ENCODE data around the gene MEX3D. TPM values are rescaled to one million over a fixed set of nuclear protein-coding genes. Genes with fewer than 3 reads are reported as not detected.

The MEX3D gene
- total and polyA plus RNA-seq, 3 donors from 2014 or later = 45.6 to 211 (median 127) TPM

DNA sequence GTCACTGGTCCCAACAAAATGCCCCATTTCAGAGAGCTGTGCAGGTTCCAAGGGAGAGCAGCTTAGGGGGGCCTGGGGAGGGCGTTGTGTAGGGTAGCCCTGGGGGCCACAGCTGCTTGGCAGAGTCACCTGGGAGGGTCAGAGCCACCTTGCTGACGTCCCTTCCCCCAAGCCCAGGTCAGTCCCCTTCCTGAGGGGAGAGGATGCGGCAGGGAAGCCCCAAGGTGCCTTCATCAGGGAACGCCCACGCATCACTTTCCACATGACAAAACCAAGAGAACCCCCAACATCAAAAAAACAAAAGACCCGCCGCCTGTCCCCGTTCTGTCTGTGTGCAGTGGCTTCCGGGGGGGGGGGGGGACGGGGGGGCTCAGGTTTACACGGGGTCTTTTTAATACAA is 42.5 kb upstream of the MEX3D start:
- DNase-seq = no peak
- no peak overlapping the region for H3K4me3 ChIP-seq
- H3K9me3 ChIP-seq = no peaks in the 10 kb centered on the region
- intact Hi-C loops (cut with DNase I; ENCODE audit: low total_unique reads) = no loop called here
- H3K36me3 ChIP-seq (ENCODE audit: low read depth, missing control alignments) = no peaks in the 10 kb centered on the region
- H3K27ac ChIP-seq = no peak overlapping the region
- H3K27me3 ChIP-seq = no peaks in the 10 kb centered on the region
- WGBS, 2 donors = 78 to 79% methylated on average over 7 to 11 of the region's 11 CpGs
- no peak for TF ChIP-seq POLR2A (IDR thresholded peaks at IDR 0.05)
- TF ChIP-seq, protein P1, sequence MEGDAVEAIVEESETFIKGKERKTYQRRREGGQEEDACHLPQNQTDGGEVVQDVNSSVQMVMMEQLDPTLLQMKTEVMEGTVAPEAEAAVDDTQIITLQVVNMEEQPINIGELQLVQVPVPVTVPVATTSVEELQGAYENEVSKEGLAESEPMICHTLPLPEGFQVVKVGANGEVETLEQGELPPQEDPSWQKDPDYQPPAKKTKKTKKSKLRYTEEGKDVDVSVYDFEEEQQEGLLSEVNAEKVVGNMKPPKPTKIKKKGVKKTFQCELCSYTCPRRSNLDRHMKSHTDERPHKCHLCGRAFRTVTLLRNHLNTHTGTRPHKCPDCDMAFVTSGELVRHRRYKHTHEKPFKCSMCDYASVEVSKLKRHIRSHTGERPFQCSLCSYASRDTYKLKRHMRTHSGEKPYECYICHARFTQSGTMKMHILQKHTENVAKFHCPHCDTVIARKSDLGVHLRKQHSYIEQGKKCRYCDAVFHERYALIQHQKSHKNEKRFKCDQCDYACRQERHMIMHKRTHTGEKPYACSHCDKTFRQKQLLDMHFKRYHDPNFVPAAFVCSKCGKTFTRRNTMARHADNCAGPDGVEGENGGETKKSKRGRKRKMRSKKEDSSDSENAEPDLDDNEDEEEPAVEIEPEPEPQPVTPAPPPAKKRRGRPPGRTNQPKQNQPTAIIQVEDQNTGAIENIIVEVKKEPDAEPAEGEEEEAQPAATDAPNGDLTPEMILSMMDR (IDR thresholded peaks at IDR 0.05) = no peak
- H3K4me1 ChIP-seq = peaks cover 22% of the 10 kb centered on the region

DNA sequence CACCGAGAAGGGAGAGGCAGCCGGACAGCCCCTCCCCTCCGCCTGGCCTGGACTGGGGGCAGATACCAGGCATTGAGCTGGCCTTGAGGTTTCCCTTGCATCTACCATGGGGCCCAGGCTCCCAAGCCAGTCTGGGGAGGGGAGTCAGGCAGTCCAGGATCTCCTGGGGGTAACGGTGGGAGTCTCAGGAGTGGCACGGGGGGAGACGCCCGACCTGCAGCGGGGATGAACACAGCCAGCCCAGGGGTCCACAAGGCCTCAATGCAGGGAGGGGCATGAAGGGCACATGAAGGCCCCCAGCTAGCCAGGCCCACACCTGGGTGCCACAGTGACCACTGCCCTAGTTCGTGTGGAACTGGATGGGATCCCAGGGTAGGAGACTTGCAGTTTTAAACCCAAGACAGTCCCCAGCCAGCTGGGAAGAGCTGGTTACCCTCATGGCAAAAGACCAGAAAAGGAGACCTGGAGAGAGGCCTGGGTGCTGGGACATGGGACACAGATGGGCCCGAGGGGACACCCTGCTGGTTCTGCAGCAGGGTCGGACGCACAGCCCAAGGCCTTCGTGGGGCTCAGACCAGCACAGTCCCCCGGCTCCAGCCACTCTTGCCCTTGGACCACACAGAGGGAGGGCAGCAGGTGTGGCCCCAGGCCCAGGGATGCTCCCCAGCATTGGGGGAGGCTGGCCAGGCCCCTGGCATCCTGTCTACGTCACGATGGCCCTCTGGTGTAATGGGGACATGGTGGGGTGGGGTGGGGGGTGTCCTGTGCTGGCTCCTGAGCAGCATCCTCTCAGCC is 41.8 kb upstream of the MEX3D start:
- H3K27ac ChIP-seq = no peak overlapping the region
- H3K27me3 ChIP-seq = no peaks in the 10 kb centered on the region
- H3K9me3 ChIP-seq = no peaks in the 10 kb centered on the region
- no peak for TF ChIP-seq POLR2A (IDR thresholded peaks at IDR 0.05)
- 66 to 86% methylated on average over 9 to 16 of the region's 16 CpGs for WGBS, 2 donors
- no peaks in the 10 kb centered on the region for H3K36me3 ChIP-seq (ENCODE audit: low read depth, missing control alignments)
- intact Hi-C loops (cut with DNase I; ENCODE audit: low total_unique reads) = no loop called here
- no peak overlapping the region for H3K4me3 ChIP-seq
- H3K4me1 ChIP-seq = peaks cover 22% of the 10 kb centered on the region
- no peak for DNase-seq

DNA sequence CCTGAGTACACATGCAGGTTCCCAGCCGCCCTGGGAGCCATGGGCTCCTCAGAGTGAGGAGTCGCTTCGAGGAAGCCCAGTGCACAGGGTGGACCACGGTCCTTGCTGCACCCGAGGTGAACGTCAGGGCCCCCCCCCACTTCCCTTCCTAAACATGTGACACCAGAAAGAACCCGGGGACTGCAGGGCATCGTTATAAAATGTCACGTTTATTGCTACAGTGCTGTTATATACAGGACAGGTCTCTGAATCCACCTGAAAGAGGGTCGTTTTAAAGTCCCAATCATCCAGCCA is 40.9 kb upstream of the MEX3D start:
- H3K9me3 ChIP-seq = no peaks in the 10 kb centered on the region
- no peaks in the 10 kb centered on the region for H3K27me3 ChIP-seq
- no peak overlapping the region for H3K4me3 ChIP-seq
- 36 to 47% methylated on average over 10 of the region's 10 CpGs for WGBS, 2 donors
- H3K36me3 ChIP-seq (ENCODE audit: low read depth, missing control alignments) = no peaks in the 10 kb centered on the region
- DNase-seq = no peak
- intact Hi-C loops (cut with DNase I; ENCODE audit: low total_unique reads) = no loop called here
- no peak overlapping the region for H3K27ac ChIP-seq
- H3K4me1 ChIP-seq = peaks cover 27% of the 10 kb centered on the region
- TF ChIP-seq, protein P1 (IDR thresholded peaks at IDR 0.05) = no peak
- no peak for TF ChIP-seq POLR2A (IDR thresholded peaks at IDR 0.05)

DNA sequence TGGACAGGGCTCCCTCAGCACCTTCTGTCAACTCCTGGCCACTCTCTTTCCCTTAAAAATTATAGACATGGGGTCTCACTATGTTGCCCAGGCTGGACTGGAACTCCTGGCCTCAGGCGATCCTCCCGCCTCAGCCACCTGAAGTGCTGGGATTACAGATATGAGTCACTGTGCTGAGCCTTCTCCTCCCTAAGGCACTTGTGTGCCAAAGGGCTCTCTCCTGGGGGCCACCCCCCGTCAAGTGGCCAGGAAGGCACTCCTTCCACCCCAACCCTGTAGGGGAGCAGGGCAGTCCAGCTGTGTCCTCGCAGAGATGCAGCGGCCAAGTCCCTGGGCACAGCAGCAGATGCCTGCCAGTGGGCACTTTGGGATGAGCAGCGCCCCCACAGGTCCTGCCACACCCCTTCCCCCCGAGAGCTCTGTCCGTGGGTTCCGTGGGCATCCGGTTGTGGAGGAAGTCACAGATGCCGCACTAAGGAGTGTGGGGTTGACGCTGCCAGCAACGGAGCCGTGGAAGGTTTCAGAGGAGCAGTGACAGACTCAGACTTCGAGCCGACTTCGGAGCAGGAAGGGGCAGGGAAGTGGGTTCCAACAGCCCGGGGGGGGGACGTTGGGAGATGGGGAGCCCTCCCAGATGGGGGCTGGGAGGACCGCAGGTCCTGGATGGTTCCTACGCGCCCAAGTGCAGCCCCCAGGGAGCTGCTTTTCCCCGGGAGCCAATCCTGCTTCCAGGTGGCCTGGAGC is 40.4 kb upstream of the MEX3D start:
- Histone ChIP-seq H3K36me3 (ENCODE audit: low read depth, missing control alignments) (no peaks in the 10 kb centered on the region), H3K27me3 (no peaks in the 10 kb centered on the region), H3K27ac (no peak overlapping the region), H3K4me3 (no peak overlapping the region), H3K9me3 (no peaks in the 10 kb centered on the region), H3K4me1 (peaks cover 32% of the 10 kb centered on the region)
- TF ChIP-seq, protein P1 (IDR thresholded peaks at IDR 0.05) = no peak
- TF ChIP-seq POLR2A (IDR thresholded peaks at IDR 0.05) = no peak
- no peak for DNase-seq
- intact Hi-C loops (cut with DNase I; ENCODE audit: low total_unique reads) = no loop called here
- 50 to 70% methylated on average over 9 to 22 of the region's 23 CpGs for WGBS, 2 donors

DNA sequence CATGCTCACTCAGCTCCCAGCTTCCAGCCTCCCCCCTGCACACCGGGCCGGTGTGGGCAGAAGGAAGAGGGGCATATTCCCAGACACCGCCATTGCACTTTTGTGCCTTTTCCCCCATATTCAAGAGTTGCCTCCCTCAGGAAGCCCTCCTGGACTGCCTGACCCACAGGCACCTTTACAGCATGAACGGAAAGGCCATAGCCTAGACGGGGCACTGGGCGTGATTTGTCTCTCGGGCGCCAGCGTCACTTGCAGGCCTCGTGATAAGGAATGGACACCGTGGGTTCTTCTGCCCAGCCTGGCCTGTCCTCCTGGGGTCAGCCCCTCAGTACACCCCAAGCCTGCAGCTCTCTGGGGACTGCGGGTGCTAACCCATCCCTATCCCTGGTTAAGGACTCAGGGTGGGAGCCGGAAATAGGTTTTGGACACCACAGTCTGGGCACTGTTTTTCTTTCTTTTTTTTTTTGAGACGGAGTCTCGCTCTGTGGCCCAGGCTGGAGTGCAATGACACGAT is 38.1 kb upstream of the MEX3D start:
- no peak for DNase-seq
- H3K27me3 ChIP-seq = no peaks in the 10 kb centered on the region
- H3K27ac ChIP-seq = peak overlapping the region; percentile 14 to 89
- WGBS, 2 donors = 8 to 12% methylated on average over 16 of the region's 16 CpGs
- H3K9me3 ChIP-seq = no peaks in the 10 kb centered on the region
- H3K4me3 ChIP-seq = peak overlapping the region; percentile 96
- H3K4me1 ChIP-seq = peaks cover 35% of the 10 kb centered on the region
- no peaks in the 10 kb centered on the region for H3K36me3 ChIP-seq (ENCODE audit: low read depth, missing control alignments)
- no peak for TF ChIP-seq POLR2A (IDR thresholded peaks at IDR 0.05)
- TF ChIP-seq, protein P1 (IDR thresholded peaks at IDR 0.05) = no peak
- intact Hi-C loops (cut with DNase I; ENCODE audit: low total_unique reads) = no loop called here
